Measurements from ENCODE around the gene EGR1.

EGR1 gene

GRCh38 chr5:138453590-138453989 is 11.7 kb upstream of the EGR1 start:
- no peak for DNase-seq (ENCODE audit: low spot score)

GRCh38 chr5:138454121-138454520 is 11.2 kb upstream of the EGR1 start:
- DNase-seq (ENCODE audit: low spot score): no peak

GRCh38 chr5:138455232-138455930 is 9.9 kb upstream of the EGR1 start:
- DNase-seq (ENCODE audit: low spot score): no peak

GRCh38 chr5:138457531-138458275 is 7.6 kb upstream of the EGR1 start:
- DNase-seq (ENCODE audit: low spot score): no peak

- no peak for DNase-seq (ENCODE audit: low spot score)
These were observed 6.9 kb upstream of the EGR1 start for GRCh38 chr5:138458384-138458783.

DNA sequence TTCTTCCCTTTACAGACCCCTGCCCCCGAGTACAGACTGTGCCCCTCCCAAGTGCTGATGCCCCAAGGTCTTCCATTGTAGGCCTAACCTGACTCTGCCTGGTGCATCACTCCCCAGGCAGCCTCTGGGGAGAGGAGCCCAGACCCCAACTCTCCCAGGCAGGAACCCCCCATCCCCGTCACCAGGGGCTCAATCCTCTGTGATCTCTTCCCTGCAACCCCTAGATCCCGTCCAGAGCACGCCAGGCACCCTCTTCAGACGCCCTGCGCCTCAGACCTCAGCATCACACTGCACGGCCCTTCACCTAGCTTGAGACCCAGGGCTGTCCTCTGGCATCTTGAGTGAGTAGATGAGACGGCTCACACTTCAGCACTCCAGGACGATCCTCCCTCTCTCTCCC is 6.4 kb upstream of the EGR1 start:
- no peak for DNase-seq (ENCODE audit: low spot score)

GRCh38 chr5:138459311-138459933 is 5.9 kb upstream of the EGR1 start:
- no peak for DNase-seq (ENCODE audit: low spot score)

DNA sequence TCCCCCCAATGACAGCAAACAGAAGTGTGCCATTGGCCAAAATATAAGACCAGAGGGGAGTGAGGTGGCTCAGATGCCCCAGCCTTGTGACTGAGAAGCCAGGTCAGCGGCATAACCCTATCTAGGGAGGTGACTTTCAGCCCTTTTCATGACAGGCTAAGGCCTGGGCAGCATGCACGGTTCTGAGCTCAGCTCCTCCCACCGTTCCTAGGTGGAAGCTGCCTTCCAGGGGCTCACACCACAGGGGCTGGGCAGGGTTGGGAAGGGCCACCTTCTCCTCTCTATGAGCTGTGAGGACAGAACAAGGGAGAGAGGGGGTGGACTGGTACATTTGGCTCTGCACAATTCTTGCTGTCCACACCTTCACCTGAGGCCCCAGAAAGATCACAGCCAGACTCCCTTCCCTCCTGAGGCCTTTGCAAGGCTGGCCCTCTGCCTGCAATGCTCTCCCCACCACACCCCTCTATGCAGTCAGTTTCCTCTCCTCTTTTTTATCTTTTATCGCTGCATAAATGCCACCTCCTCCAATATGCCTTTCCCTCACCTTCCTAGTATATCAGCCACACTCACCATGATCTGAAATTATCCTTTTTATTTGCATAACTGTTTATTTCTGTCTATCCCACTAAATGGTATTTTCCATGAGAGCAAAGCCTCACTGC is 5.1 kb upstream of the EGR1 start:
- no peak for DNase-seq (ENCODE audit: low spot score)

DNA sequence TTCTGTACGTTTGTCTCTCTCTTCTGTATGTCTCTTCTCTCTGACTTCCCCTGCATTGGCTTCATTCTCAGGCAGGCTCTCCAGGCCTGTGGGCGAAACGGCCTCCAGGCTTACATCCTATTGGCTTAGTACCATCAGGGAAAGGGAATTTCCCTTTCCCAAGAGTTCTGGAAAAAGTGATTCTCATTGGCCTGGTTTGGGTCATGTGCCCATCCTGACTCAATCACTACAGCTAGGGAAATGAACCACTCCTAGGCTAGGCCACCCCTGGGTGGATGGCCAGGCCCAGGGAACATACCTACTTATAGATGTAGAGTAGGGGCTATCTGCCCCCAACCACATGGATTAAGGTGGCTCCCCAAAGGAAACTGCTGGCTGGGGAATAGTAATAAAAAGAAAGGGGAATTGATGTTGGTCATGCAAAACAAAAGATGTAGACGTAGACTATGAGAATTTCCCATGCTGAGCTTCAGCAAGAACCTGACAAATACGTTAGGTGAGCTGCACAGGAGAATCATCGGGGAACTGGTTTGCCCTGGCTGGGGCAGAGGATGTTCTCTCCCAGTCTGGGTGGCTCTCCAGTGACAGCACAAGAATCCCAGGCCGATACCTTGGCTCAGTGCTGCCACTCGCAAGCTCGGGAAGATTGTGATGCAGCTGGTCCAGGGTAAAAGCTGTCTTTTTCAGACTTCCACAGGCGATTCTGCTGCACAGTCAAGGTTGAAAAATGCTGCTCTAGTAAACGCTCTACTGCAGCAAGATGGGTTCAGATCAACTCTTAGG is 3.7 kb upstream of the EGR1 start:
- peak; percentile 36 for DNase-seq (ENCODE audit: low spot score)

- DNase-seq (ENCODE audit: low spot score): no peak
These were observed 1.8 kb upstream of the EGR1 start for GRCh38 chr5:138463419-138464007.

GRCh38 chr5:138464008-138464387 is 1.3 kb upstream of the EGR1 start:
- peak; percentile 96 for DNase-seq (ENCODE audit: low spot score)

DNA sequence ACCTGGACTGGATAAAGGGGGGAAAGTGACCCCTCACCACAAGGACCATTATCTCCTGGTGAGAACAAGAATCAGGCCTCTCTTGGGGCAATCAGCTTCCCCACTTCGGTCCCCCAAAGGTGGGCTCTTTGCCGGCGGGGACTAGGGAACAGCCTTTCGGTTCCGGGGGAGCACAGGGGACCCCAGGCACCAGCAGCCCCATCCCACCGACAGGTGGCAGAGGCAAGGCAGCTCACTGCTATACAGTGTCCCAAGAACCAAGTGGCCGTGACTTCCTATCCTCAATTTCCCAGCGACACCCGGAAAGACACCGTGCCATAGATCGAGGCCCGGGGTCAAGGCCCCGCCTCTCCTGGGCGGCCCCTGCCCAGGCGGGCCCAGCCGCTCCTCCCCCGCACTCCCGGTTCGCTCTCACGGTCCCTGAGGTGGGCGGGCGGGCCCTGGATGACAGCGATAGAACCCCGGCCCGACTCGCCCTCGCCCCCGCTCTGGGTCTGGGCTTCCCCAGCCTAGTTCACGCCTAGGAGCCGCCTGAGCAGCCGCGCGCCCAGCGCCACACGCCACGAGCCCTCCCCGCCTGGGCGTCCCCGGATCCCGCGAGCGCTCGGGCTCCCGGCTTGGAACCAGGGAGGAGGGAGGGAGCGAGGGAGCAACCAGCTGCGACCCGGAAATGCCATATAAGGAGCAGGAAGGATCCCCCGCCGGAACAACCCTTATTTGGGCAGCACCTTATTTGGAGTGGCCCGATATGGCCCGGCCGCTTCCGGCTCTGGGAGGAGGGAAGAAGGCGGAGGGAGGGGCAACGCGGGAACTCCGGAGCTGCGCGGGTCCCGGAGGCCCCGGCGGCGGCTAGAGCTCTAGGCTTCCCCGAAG is 655 bp upstream of the EGR1 start:
- peak; percentile 99 for DNase-seq (ENCODE audit: low spot score)

- no peak for DNase-seq (ENCODE audit: low spot score)
These were observed 1.0 kb downstream of the EGR1 start for GRCh38 chr5:138466125-138466899.

DNA sequence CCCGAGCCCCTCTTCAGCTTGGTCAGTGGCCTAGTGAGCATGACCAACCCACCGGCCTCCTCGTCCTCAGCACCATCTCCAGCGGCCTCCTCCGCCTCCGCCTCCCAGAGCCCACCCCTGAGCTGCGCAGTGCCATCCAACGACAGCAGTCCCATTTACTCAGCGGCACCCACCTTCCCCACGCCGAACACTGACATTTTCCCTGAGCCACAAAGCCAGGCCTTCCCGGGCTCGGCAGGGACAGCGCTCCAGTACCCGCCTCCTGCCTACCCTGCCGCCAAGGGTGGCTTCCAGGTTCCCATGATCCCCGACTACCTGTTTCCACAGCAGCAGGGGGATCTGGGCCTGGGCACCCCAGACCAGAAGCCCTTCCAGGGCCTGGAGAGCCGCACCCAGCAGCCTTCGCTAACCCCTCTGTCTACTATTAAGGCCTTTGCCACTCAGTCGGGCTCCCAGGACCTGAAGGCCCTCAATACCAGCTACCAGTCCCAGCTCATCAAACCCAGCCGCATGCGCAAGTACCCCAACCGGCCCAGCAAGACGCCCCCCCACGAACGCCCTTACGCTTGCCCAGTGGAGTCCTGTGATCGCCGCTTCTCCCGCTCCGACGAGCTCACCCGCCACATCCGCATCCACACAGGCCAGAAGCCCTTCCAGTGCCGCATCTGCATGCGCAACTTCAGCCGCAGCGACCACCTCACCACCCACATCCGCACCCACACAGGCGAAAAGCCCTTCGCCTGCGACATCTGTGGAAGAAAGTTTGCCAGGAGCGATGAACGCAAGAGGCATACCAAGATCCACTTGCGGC is 1.8 kb downstream of the EGR1 start:
- DNase-seq (ENCODE audit: low spot score): no peak

- no peak for DNase-seq (ENCODE audit: low spot score)
These were observed 2.4 kb downstream of the EGR1 start for GRCh38 chr5:138467711-138468132.

- DNase-seq (ENCODE audit: low spot score): no peak
These were observed 3.1 kb downstream of the EGR1 start for GRCh38 chr5:138468133-138468965.

- no peak for DNase-seq (ENCODE audit: low spot score)
These were observed 3.8 kb downstream of the EGR1 start for GRCh38 chr5:138468966-138469539.
